ENCODE measurements around the gene OR5B21. TPM values are rescaled to one million over a fixed set of nuclear protein-coding genes. Genes with fewer than 3 reads are reported as not detected.

Gene OR5B21
- total RNA-seq, 2 donors from 2014 or later = 3.5 to 3.9 TPM

- H3K27ac Mint-ChIP-seq = no peak overlapping the region
- H3K9me3 Mint-ChIP-seq = no peaks in the 10 kb centered on the region
- H3K36me3 Mint-ChIP-seq = peaks cover 31% of the 10 kb centered on the region
- no peak for ATAC-seq
- no peaks in the 10 kb centered on the region for H3K4me1 Mint-ChIP-seq (ENCODE audit: low read depth in 2 of 2)
- no peak overlapping the region for H3K4me3 Mint-ChIP-seq
- DNase-seq (ENCODE audit: low spot score) = no peak
- H3K27me3 Mint-ChIP-seq = no peaks in the 10 kb centered on the region
Observed at GRCh38 chr11:58506935-58507334, 970 bp downstream of the OR5B21 start.

- ATAC-seq = no peak
- H3K4me3 Mint-ChIP-seq = no peak overlapping the region
- H3K27me3 Mint-ChIP-seq = no peaks in the 10 kb centered on the region
- no peak for DNase-seq (ENCODE audit: low spot score)
- peaks cover 31% of the 10 kb centered on the region for H3K36me3 Mint-ChIP-seq
- no peak overlapping the region for H3K27ac Mint-ChIP-seq
- no peaks in the 10 kb centered on the region for H3K4me1 Mint-ChIP-seq (ENCODE audit: low read depth in 2 of 2)
- H3K9me3 Mint-ChIP-seq = no peaks in the 10 kb centered on the region
Observed at GRCh38 chr11:58505849-58506248, 2.1 kb downstream of the OR5B21 start.

- Mint-ChIP-seq H3K9me3 (no peaks in the 10 kb centered on the region), H3K27ac (no peak overlapping the region), H3K4me1 (ENCODE audit: low read depth in 2 of 2) (peaks cover 2 to 7% of the 10 kb centered on the region in 2 donors)
Observed at GRCh38 chr11:58504232-58504631, 3.7 kb downstream of the OR5B21 start.

GRCh38 chr11:58503361-58503856 is 4.5 kb downstream of the OR5B21 start:
- ATAC-seq (no peak), DNase-seq (ENCODE audit: low spot score) (no peak)
- H3K27me3 Mint-ChIP-seq = no peaks in the 10 kb centered on the region
- H3K36me3 Mint-ChIP-seq = peaks cover 31% of the 10 kb centered on the region
- H3K4me3 Mint-ChIP-seq = no peak overlapping the region
- H3K27ac Mint-ChIP-seq = no peak overlapping the region
- H3K4me1 Mint-ChIP-seq (ENCODE audit: low read depth in 2 of 2) = peaks cover 10 to 16% of the 10 kb centered on the region in 2 donors
- no peaks in the 10 kb centered on the region for H3K9me3 Mint-ChIP-seq

More at GRCh38 chr11:58504232-58504631, 3.7 kb downstream of the OR5B21 start:
- ATAC-seq (no peak), DNase-seq (ENCODE audit: low spot score) (no peak)
- no peaks in the 10 kb centered on the region for H3K27me3 Mint-ChIP-seq
- no peak overlapping the region for H3K4me3 Mint-ChIP-seq
- peaks cover 31% of the 10 kb centered on the region for H3K36me3 Mint-ChIP-seq

- H3K4me3 Mint-ChIP-seq = no peak overlapping the region
- ATAC-seq (no peak), DNase-seq (ENCODE audit: low spot score) (no peak)
- peaks cover 27% of the 10 kb centered on the region for H3K36me3 Mint-ChIP-seq
- no peaks in the 10 kb centered on the region for H3K27me3 Mint-ChIP-seq
- H3K4me1 Mint-ChIP-seq (ENCODE audit: low read depth in 2 of 2) = peaks cover 23 to 30% of the 10 kb centered on the region in 2 donors
- H3K27ac Mint-ChIP-seq = no peak overlapping the region
- no peaks in the 10 kb centered on the region for H3K9me3 Mint-ChIP-seq
Observed at GRCh38 chr11:58502004-58502403, 5.9 kb downstream of the OR5B21 start.

GRCh38 chr11:58498464-58498863 is 9.4 kb downstream of the OR5B21 start:
- no peaks in the 10 kb centered on the region for H3K27me3 Mint-ChIP-seq
- H3K4me3 Mint-ChIP-seq = peak overlapping the region; percentile 55
- DNase-seq (ENCODE audit: low spot score) = no peak
- H3K9me3 Mint-ChIP-seq = no peaks in the 10 kb centered on the region
- H3K4me1 Mint-ChIP-seq (ENCODE audit: low read depth in 2 of 2) = peaks cover 35% of the 10 kb centered on the region in 2 donors
- ATAC-seq = peak; percentile 73 to 83
- peaks cover 22% of the 10 kb centered on the region for H3K36me3 Mint-ChIP-seq
- peak overlapping the region; percentile 25 to 89 for H3K27ac Mint-ChIP-seq

- H3K4me3 Mint-ChIP-seq = peak overlapping the region; percentile 55
- peaks cover 17% of the 10 kb centered on the region for H3K36me3 Mint-ChIP-seq
- H3K4me1 Mint-ChIP-seq (ENCODE audit: low read depth in 2 of 2) = peaks cover 35% of the 10 kb centered on the region in 2 donors
- peak overlapping the region; percentile 25 to 89 for H3K27ac Mint-ChIP-seq
- no peak for ATAC-seq
- H3K27me3 Mint-ChIP-seq = no peaks in the 10 kb centered on the region
- no peaks in the 10 kb centered on the region for H3K9me3 Mint-ChIP-seq
- no peak for DNase-seq (ENCODE audit: low spot score)
Observed at GRCh38 chr11:58497951-58498350, 10.0 kb downstream of the OR5B21 start.

GRCh38 chr11:58495906-58496305 is 12.0 kb downstream of the OR5B21 start:
- Mint-ChIP-seq H3K27me3 (no peaks in the 10 kb centered on the region), H3K27ac (peak overlapping the region in 1 of 2 donors; percentile 3), H3K4me1 (ENCODE audit: low read depth in 2 of 2) (peaks cover 35 to 37% of the 10 kb centered on the region in 2 donors), H3K9me3 (no peaks in the 10 kb centered on the region), H3K36me3 (peaks cover 13% of the 10 kb centered on the region), H3K4me3 (no peak overlapping the region)
- no peak for ATAC-seq
- DNase-seq (ENCODE audit: low spot score) = no peak

- H3K27ac Mint-ChIP-seq = no peak overlapping the region
- H3K36me3 Mint-ChIP-seq = peaks cover 13% of the 10 kb centered on the region
- no peak overlapping the region for H3K4me3 Mint-ChIP-seq
- no peaks in the 10 kb centered on the region for H3K27me3 Mint-ChIP-seq
- peaks cover 27 to 34% of the 10 kb centered on the region in 2 donors for H3K4me1 Mint-ChIP-seq (ENCODE audit: low read depth in 2 of 2)
- DNase-seq (ENCODE audit: low spot score) (no peak), ATAC-seq (no peak)
- H3K9me3 Mint-ChIP-seq = no peaks in the 10 kb centered on the region
Observed at GRCh38 chr11:58494101-58494500, 13.8 kb downstream of the OR5B21 start.

- no peaks in the 10 kb centered on the region for H3K27me3 Mint-ChIP-seq
- H3K4me1 Mint-ChIP-seq (ENCODE audit: low read depth in 2 of 2) = peaks cover 23 to 29% of the 10 kb centered on the region in 2 donors
- DNase-seq (ENCODE audit: low spot score) = no peak
- no peak overlapping the region for H3K27ac Mint-ChIP-seq
- ATAC-seq = no peak
- H3K9me3 Mint-ChIP-seq = no peaks in the 10 kb centered on the region
- H3K4me3 Mint-ChIP-seq = no peak overlapping the region
- peaks cover 13% of the 10 kb centered on the region for H3K36me3 Mint-ChIP-seq
Observed at GRCh38 chr11:58493676-58494075, 14.2 kb downstream of the OR5B21 start.

GRCh38 chr11:58490827-58491226 is 17.1 kb downstream of the OR5B21 start:
- Mint-ChIP-seq H3K36me3 (no peaks in the 10 kb centered on the region), H3K27ac (no peak overlapping the region), H3K4me1 (ENCODE audit: low read depth in 2 of 2) (peaks cover 0 to 7% of the 10 kb centered on the region in 2 donors), H3K4me3 (no peak overlapping the region), H3K27me3 (no peaks in the 10 kb centered on the region), H3K9me3 (no peaks in the 10 kb centered on the region)
- no peak for ATAC-seq
- DNase-seq (ENCODE audit: low spot score) = no peak

- Mint-ChIP-seq H3K4me1 (ENCODE audit: low read depth in 2 of 2) (no peaks in the 10 kb centered on the region), H3K27ac (no peak overlapping the region), H3K4me3 (no peak overlapping the region), H3K9me3 (no peaks in the 10 kb centered on the region), H3K36me3 (no peaks in the 10 kb centered on the region), H3K27me3 (peaks cover 4 to 18% of the 10 kb centered on the region in 2 donors)
- DNase-seq (ENCODE audit: low spot score) = no peak
- ATAC-seq = no peak
Observed at GRCh38 chr11:58487170-58487569, 20.7 kb downstream of the OR5B21 start.

- DNase-seq (ENCODE audit: low spot score) (no peak), ATAC-seq (no peak)
- H3K27ac Mint-ChIP-seq = no peak overlapping the region
- H3K9me3 Mint-ChIP-seq = no peaks in the 10 kb centered on the region
- no peaks in the 10 kb centered on the region for H3K36me3 Mint-ChIP-seq
- no peaks in the 10 kb centered on the region for H3K4me1 Mint-ChIP-seq (ENCODE audit: low read depth in 2 of 2)
- H3K4me3 Mint-ChIP-seq = no peak overlapping the region
- H3K27me3 Mint-ChIP-seq = peaks cover 4 to 21% of the 10 kb centered on the region in 2 donors
Observed at GRCh38 chr11:58485961-58486360, 21.9 kb downstream of the OR5B21 start.

GRCh38 chr11:58471892-58472291 is 36.0 kb downstream of the OR5B21 start:
- Mint-ChIP-seq H3K4me1 (ENCODE audit: low read depth in 2 of 2) (no peaks in the 10 kb centered on the region), H3K36me3 (peaks cover 22% of the 10 kb centered on the region), H3K9me3 (peaks cover 17% of the 10 kb centered on the region), H3K27me3 (peaks cover 12 to 17% of the 10 kb centered on the region in 2 donors), H3K27ac (no peak overlapping the region), H3K4me3 (no peak overlapping the region)
- no peak for ATAC-seq
- no peak for DNase-seq (ENCODE audit: low spot score)

- DNase-seq (ENCODE audit: low spot score) (no peak), ATAC-seq (no peak)
- H3K4me3 Mint-ChIP-seq = no peak overlapping the region
- no peaks in the 10 kb centered on the region for H3K4me1 Mint-ChIP-seq (ENCODE audit: low read depth in 2 of 2)
- peaks cover 0 to 7% of the 10 kb centered on the region in 2 donors for H3K27me3 Mint-ChIP-seq
- H3K9me3 Mint-ChIP-seq = peaks cover 5% of the 10 kb centered on the region
- H3K27ac Mint-ChIP-seq = no peak overlapping the region
- H3K36me3 Mint-ChIP-seq = peaks cover 7% of the 10 kb centered on the region
Observed at GRCh38 chr11:58466293-58466692, 41.6 kb downstream of the OR5B21 start.
